Activated gamma-delta T cell (primary cell): ENCODE measurements around the gene MTUS2.

Experiments
- DNase-seq: peaks from one replicate; lab custom pipeline; 2025; lab: John Stamatoyannopoulos, UW

The MTUS2 gene

GRCh38 chr13:29452773-29453616 lies 632.9 kb downstream of the MTUS2 start:
- no peak for DNase-seq

GRCh38 chr13:29453617-29454011 lies 633.5 kb downstream of the MTUS2 start:
- DNase-seq, result no peak

- DNase-seq, result no peak
Observed at GRCh38 chr13:29454931-29455481, 634.9 kb downstream of the MTUS2 start.

GRCh38 chr13:29456419-29456818 lies 636.3 kb downstream of the MTUS2 start:
- no peak for DNase-seq

GRCh38 chr13:29457299-29457698 lies 637.2 kb downstream of the MTUS2 start:
- no peak for DNase-seq

- no peak for DNase-seq
Observed at GRCh38 chr13:29458419-29458818, 638.3 kb downstream of the MTUS2 start.

- no peak for DNase-seq
Observed at GRCh38 chr13:29459813-29460355, 639.7 kb downstream of the MTUS2 start.

- DNase-seq, result no peak
Observed at GRCh38 chr13:29464105-29464679, 644.1 kb downstream of the MTUS2 start.

GRCh38 chr13:29465741-29466293 lies 645.7 kb downstream of the MTUS2 start:
- no peak for DNase-seq

- DNase-seq, result no peak
Observed at GRCh38 chr13:29471551-29471950, 651.4 kb downstream of the MTUS2 start.

GRCh38 chr13:29472332-29472961 lies 652.3 kb downstream of the MTUS2 start:
- DNase-seq, result no peak

GRCh38 chr13:29473166-29473565 lies 653.0 kb downstream of the MTUS2 start:
- no peak for DNase-seq

- DNase-seq, result no peak
Observed at GRCh38 chr13:29474991-29475390, 654.9 kb downstream of the MTUS2 start.

- DNase-seq, result no peak
Observed at GRCh38 chr13:29476046-29476445, 655.9 kb downstream of the MTUS2 start.

GRCh38 chr13:29479716-29480492 lies 659.8 kb downstream of the MTUS2 start:
- no peak for DNase-seq

- DNase-seq, result no peak
Observed at GRCh38 chr13:29480893-29481525, 660.9 kb downstream of the MTUS2 start.

- no peak for DNase-seq
Observed at GRCh38 chr13:29481603-29482002, 661.5 kb downstream of the MTUS2 start.

- DNase-seq, result no peak
Observed at GRCh38 chr13:29482504-29482903, 662.4 kb downstream of the MTUS2 start.

- no peak for DNase-seq
Observed at GRCh38 chr13:29483211-29483610, 663.1 kb downstream of the MTUS2 start.

- no peak for DNase-seq
Observed at GRCh38 chr13:29483623-29484022, 663.5 kb downstream of the MTUS2 start.

- no peak for DNase-seq
Observed at GRCh38 chr13:29484236-29484635, 664.1 kb downstream of the MTUS2 start.
